Left ventricle myocardium inferior (tissue), 1 donor: ENCODE results near the gene ARIH1. TPM values are rescaled to one million over a fixed set of nuclear protein-coding genes. Genes with fewer than 3 reads are reported as not detected.
A peak's percentile ranks its signal among the peaks of the same experiment; 100 is the strongest.
"Not testable (repeated sequence)": the region's sequence is repeated elsewhere in the genome, so short reads cannot be mapped to it uniquely, and the experiment has no call there.

Experiments used
- DNase-seq: peaks from one replicate; pipeline ENCODE4 v3.0.0-alpha.2; 2020
- H3K27ac ChIP-seq: fragments of 200-600 bp; replicated peaks from 2 replicates; pipeline ENCODE4 v1.8.0; 2021
- H3K27me3 ChIP-seq: fragments of 200-600 bp; 2 replicates; pipeline ENCODE4 v1.8.0; 2021; ENCODE audit warnings: low read depth
- H3K36me3 ChIP-seq: fragments of 200-600 bp; 2 replicates; pipeline ENCODE4 v1.8.0; 2021
- H3K4me1 ChIP-seq: fragments of 200-600 bp; 2 replicates; pipeline ENCODE4 v1.8.0; 2021
- H3K4me3 ChIP-seq: fragments of 200-600 bp; 2 replicates; pipeline ENCODE4 v1.8.0; 2021; ENCODE audit warnings: mild to moderate bottlenecking, moderate library complexity
- H3K9me3 ChIP-seq: fragments of 200-600 bp; replicated peaks from 2 replicates; pipeline ENCODE4 v1.8.0; 2021
- CTCF ChIP-seq: fragments of 200-600 bp; IDR thresholded peaks from 2 replicates; pipeline ENCODE4 v1.8.0; 2021; ENCODE audit warnings: antibody characterized with exemption, mild to moderate bottlenecking, borderline replicate concordance
- intact Hi-C: fragments of 100-400 bp; cut with micrococcal nuclease; formaldehyde crosslinking; loops from one replicate; pipeline ENCODE4 v1.11.0; 2022
- total RNA-seq: library from RNA; stranded (reverse); fragmentation: NEBNext Ultra II Directional; extraction: Animal tissue kit (Norgen Biotek cat#: 25700); gene quantifications from one replicate; pipeline ENCODE4 v1.2.1, GENCODE V29; 2021
- donor health status: DM: no; HTN: yes; CAD: no; lungs with severe emphysema.

ARIH1 gene
- total RNA-seq, 1 donor from 2014 or later = 179 TPM

- no peak for TF ChIP-seq CTCF
- no peak overlapping the region for H3K4me3 ChIP-seq
- H3K9me3 ChIP-seq = no peaks in the 10 kb centered on the region
- no peaks in the 10 kb centered on the region for H3K36me3 ChIP-seq
- intact Hi-C loops = no loop called here
- peaks cover 10% of the 10 kb centered on the region for H3K4me1 ChIP-seq
- no peaks in the 10 kb centered on the region for H3K27me3 ChIP-seq
- no peak overlapping the region for H3K27ac ChIP-seq
- DNase-seq = no peak
Measured at GRCh38 chr15:72468103-72468502, 6.0 kb upstream of the ARIH1 start.

- intact Hi-C loops = no loop called here
- no peaks in the 10 kb centered on the region for H3K9me3 ChIP-seq
- TF ChIP-seq CTCF = no peak
- peak overlapping the region; percentile 86 for H3K4me3 ChIP-seq
- H3K27me3 ChIP-seq = no peaks in the 10 kb centered on the region
- no peak for DNase-seq
- H3K36me3 ChIP-seq = peaks cover 4% of the 10 kb centered on the region
- H3K27ac ChIP-seq = peak overlapping the region; percentile 97
- peaks cover 53% of the 10 kb centered on the region for H3K4me1 ChIP-seq
Measured at GRCh38 chr15:72472992-72473610, 1.0 kb upstream of the ARIH1 start.

GRCh38 chr15:72474466-72474911, 359 bp downstream of the ARIH1 start:
- no peaks in the 10 kb centered on the region for H3K9me3 ChIP-seq
- TF ChIP-seq CTCF = no peak

GRCh38 chr15:72474912-72475628, 940 bp downstream of the ARIH1 start:
- Histone ChIP-seq H3K27me3 (no peaks in the 10 kb centered on the region), H3K36me3 (peaks cover 16% of the 10 kb centered on the region), H3K27ac (peak overlapping the region; percentile 97), H3K9me3 (no peaks in the 10 kb centered on the region), H3K4me1 (peaks cover 73% of the 10 kb centered on the region), H3K4me3 (peak overlapping the region; percentile 86)
- DNase-seq = peak; percentile 78
- TF ChIP-seq CTCF = no peak
- intact Hi-C loops = no loop called here

More at GRCh38 chr15:72474466-72474911, 359 bp downstream of the ARIH1 start:
- H3K27ac ChIP-seq = peak overlapping the region; percentile 97
- intact Hi-C loops = no loop called here
- no peak for DNase-seq
- peak overlapping the region; percentile 86 for H3K4me3 ChIP-seq
- peaks cover 67% of the 10 kb centered on the region for H3K4me1 ChIP-seq
- H3K36me3 ChIP-seq = peaks cover 13% of the 10 kb centered on the region
- no peaks in the 10 kb centered on the region for H3K27me3 ChIP-seq

- Histone ChIP-seq H3K4me3 (peak overlapping the region; percentile 86), H3K27ac (peak overlapping the region; percentile 97), H3K4me1 (peaks cover 79% of the 10 kb centered on the region), H3K9me3 (no peaks in the 10 kb centered on the region), H3K27me3 (no peaks in the 10 kb centered on the region), H3K36me3 (peaks cover 20% of the 10 kb centered on the region)
- no peak for DNase-seq
- intact Hi-C loops = no loop called here
- TF ChIP-seq CTCF = no peak
Measured at GRCh38 chr15:72475674-72476073, 1.5 kb downstream of the ARIH1 start.

- Histone ChIP-seq H3K4me3 (peak overlapping the region; percentile 86), H3K27ac (peak overlapping the region; percentile 97), H3K36me3 (peaks cover 20% of the 10 kb centered on the region), H3K4me1 (peaks cover 85% of the 10 kb centered on the region)
- H3K9me3 ChIP-seq, H3K27me3 ChIP-seq, DNase-seq, intact Hi-C loops: not testable (repeated sequence)
Measured at GRCh38 chr15:72476330-72476729, 2.2 kb downstream of the ARIH1 start.
